D721Med (cell line): Measurements from ENCODE around the gene TRDN.
"Not testable (repeated sequence)": the region's sequence is repeated elsewhere in the genome, so short reads cannot be mapped to it uniquely, and the experiment has no call there.

Experiments used
- DNase-seq: peaks from one replicate; pipeline ENCODE4 v3.0.0; 2011; ENCODE audit warnings: low spot score; ENCODE audit not compliant: insufficient read length
- FAIRE-seq: peaks from 2 replicates; lab custom pipeline; 2011; peaks lifted over from hg19 to GRCh38; lab: Jason Lieb, UNC
- TF ChIP-seq, protein P1 (sequence below): IDR thresholded peaks from 2 replicates; pipeline ENCODE4 v1.5.1; 2012; ENCODE audit warnings: mild to moderate bottlenecking, control low read depth; ENCODE audit not compliant: insufficient read depth; ENCODE audit errors: missing control alignments

Gene TRDN

DNA sequence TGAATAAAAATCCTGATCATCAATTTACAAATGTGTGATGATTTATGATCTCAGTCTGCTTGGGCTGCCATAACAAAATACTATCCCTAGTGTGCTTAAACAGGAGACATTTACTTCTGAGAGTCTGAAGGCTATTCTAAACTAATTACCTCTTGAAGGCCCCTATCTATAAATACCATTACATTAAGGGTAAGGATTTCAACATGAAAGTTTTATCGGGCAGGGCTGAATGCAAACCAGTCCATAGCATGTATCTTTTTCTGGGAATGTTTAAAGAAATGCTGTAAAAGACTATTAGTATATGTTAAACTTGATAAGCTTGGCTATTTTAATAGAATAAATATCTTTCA, 48.2 kb downstream of the TRDN start:
- no peak for FAIRE-seq
- TF ChIP-seq, protein P1, sequence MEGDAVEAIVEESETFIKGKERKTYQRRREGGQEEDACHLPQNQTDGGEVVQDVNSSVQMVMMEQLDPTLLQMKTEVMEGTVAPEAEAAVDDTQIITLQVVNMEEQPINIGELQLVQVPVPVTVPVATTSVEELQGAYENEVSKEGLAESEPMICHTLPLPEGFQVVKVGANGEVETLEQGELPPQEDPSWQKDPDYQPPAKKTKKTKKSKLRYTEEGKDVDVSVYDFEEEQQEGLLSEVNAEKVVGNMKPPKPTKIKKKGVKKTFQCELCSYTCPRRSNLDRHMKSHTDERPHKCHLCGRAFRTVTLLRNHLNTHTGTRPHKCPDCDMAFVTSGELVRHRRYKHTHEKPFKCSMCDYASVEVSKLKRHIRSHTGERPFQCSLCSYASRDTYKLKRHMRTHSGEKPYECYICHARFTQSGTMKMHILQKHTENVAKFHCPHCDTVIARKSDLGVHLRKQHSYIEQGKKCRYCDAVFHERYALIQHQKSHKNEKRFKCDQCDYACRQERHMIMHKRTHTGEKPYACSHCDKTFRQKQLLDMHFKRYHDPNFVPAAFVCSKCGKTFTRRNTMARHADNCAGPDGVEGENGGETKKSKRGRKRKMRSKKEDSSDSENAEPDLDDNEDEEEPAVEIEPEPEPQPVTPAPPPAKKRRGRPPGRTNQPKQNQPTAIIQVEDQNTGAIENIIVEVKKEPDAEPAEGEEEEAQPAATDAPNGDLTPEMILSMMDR, result no peak
- DNase-seq, result no peak

DNA sequence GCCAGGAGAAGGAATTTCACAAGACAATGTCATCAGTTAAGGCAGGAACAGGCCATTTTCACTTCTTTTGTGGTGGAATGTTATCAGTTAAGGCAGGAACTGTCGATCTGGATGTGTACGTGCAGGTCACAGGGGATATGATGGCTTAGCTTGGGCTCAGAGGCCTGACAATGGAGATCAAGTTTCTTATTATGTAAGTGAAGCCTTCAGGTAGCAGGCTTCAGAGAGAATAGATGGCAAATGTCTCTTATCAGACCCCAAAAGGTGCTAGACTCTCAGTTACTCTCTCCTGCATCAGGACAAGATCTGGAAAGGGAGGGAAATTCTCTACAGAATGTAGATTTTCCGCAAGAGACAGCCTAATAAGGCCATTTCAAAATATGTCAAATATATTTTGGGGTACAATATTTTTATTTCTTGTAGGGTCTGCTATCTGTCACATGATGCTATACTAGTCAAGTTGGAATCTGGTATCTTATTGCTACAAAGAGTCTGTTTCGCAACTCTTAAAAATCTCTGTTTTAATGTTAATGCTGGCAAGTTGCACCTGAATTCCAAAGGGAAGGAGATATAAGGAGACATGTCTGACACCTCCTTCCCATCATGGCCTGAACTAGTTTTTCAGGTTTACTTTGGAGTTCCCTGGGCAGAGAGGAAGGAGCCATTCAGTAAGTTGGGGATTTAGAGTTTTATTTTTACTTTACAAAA, 48.8 kb downstream of the TRDN start:
- DNase-seq, result no peak
- FAIRE-seq, result no peak
- TF ChIP-seq, protein P1, result no peak

DNA sequence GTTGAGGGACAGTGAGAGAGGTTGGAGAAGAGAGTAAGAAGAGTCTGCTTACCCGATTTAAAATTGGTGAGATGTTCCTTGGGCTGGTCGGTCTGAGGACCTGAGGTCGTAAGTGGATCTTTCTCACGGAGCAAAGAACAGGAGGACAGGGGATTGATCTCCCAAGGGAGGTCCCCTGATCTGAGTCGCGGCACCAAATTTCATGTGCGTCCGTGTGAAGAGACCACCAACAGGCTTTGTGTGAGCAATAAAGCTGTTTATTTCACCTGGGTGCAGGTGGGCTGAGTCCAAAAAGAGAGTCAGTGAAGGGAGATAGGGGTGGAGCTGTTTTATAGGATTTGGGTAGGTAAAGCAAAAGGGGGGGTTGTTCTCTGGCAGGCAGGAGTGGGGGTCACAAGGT, 49.3 kb downstream of the TRDN start:
- not testable (repeated sequence) for DNase-seq, FAIRE-seq

DNA sequence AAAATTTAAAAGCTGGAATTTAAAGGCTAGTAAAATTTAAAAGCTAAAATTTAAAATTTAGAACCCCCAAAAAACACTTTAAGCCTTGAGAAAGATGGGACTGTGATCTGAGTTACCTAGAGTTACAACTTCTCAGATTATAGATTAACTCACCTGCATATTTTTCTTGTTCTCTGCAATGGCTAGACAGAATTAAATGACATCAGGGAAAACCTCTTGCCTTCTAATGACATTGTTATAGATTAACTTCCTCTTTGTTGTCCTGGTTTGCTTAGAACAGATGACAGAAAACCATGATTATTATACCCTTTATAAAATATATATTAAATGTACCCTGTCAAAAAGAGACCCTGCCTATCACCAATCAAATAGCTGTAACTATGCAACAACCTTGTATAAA, 56.4 kb downstream of the TRDN start:
- no peak for DNase-seq
- TF ChIP-seq, protein P1, result no peak
- FAIRE-seq, result no peak

- FAIRE-seq (no peak), DNase-seq (no peak)
- TF ChIP-seq, protein P1, result no peak
Observed at GRCh38 chr6:123575188-123575587, 61.6 kb downstream of the TRDN start.

DNA sequence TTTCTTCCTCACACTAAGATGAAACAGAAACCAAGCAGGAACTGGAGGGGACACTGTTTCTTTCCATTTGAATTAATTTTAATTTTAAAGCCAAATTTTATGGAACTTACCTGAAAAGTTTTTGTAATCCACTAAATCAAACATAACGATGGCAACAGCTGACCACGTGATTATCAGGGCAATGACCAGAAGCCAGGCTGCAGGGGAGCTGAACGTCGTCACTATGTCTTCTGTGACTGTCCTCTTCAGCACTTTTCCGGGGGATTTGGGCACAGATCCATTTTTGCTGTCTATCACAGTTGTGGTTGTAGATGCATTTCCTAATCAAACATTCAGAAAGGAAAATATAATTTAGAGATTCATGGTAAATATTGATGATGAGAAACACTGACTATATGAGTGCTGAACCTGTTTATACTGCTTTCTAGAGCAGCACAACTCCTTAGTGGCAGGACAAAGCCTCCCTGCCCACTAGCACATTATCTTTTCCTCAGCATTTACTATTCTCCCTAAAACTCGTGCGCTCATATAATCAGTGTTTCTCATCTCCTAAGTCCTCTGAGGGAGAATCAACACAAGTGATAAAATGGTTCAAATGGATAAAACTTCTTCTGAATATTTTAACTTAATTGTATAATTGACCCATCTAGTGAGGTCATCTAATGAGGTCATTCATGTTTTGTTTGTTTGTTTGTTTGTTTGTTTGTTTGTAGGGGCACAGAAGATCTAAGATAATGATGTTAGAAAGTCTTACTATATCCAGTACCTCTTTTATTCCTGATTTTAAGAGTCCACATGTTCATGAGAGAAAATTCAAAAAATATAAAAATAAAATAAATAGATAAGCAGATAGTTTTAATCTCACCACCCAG, 65.7 kb downstream of the TRDN start:
- no peak for FAIRE-seq
- no peak for DNase-seq
- TF ChIP-seq, protein P1, result no peak

DNA sequence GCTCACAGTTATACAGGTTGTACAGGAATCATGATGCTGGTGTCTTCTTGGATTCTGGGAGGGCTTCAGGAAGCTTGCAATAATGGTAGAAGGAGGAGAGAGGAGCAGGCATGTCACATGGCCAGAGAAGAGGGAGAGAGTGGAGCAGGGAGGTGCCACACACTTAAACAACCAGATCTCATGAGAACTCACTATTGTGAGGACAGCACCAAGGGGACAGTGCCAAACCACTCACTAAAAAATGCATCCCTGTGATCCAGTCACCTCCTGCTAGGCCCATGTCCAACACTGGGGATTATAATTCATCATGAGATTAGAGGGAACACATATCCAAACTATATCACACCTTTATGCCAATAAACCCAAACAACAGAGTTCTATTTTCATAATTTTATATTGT, 67.2 kb downstream of the TRDN start:
- FAIRE-seq (no peak), DNase-seq (no peak)
- TF ChIP-seq, protein P1, result no peak
